ENCODE results near the gene PNRC2. TPM values are rescaled to one million over a fixed set of nuclear protein-coding genes. Genes with fewer than 3 reads are reported as not detected.

PNRC2 gene
- total and polyA plus RNA-seq, 4 donors, result 24.9 to 63.6 (median 36.3) TPM

- TF ChIP-seq, protein P1, sequence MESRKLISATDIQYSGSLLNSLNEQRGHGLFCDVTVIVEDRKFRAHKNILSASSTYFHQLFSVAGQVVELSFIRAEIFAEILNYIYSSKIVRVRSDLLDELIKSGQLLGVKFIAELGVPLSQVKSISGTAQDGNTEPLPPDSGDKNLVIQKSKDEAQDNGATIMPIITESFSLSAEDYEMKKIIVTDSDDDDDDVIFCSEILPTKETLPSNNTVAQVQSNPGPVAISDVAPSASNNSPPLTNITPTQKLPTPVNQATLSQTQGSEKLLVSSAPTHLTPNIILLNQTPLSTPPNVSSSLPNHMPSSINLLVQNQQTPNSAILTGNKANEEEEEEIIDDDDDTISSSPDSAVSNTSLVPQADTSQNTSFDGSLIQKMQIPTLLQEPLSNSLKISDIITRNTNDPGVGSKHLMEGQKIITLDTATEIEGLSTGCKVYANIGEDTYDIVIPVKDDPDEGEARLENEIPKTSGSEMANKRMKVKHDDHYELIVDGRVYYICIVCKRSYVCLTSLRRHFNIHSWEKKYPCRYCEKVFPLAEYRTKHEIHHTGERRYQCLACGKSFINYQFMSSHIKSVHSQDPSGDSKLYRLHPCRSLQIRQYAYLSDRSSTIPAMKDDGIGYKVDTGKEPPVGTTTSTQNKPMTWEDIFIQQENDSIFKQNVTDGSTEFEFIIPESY (IDR thresholded peaks at IDR 0.05), result no peak
Measured at GRCh38 chr1:23913212-23913880, 46.3 kb upstream of the PNRC2 start, which contains the start of gene CNR2 (continued).

DNA sequence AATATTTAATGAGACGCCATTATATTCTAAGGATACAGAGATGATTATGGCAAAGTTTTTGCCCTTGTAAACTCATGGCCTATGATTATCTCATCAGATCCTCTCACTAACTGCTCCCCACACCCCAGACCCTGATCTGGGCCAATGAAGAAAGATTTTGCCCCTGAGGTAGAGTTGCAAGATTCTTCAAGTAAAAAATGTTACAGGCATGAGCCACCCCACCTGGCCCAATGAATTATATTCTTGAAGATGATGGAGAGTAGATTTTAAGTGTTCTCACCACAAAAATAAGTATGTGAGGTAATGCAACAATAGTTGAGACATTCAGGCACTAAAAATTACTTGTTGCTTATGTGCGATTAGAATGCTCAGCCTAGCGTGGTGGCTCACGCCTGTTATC is 44.7 kb upstream of the PNRC2 start:
- Histone ChIP-seq H3K4me1 (ENCODE audit: control insufficient read depth in 4 of 4, insufficient read depth in 4 of 4, low read length in 3 of 4) (peaks cover 0 to 11% (median 2%) of the 10 kb centered on the region in 4 donors), H3K9me3 (ENCODE audit: control insufficient read depth in 4 of 4, low read length in 3 of 4) (no peaks in the 10 kb centered on the region), H3K9ac (ENCODE audit: low read depth in 1 of 2, low read length in 2 of 2) (no peak overlapping the region), H3K27me3 (ENCODE audit: control insufficient read depth in 4 of 4, insufficient read depth in 4 of 4, low read length in 3 of 4) (no peaks in the 10 kb centered on the region), H3K36me3 (ENCODE audit: control insufficient read depth in 4 of 4, insufficient read depth in 3 of 4, low read depth in 1 of 4, low read length in 3 of 4) (no peaks in the 10 kb centered on the region), H3K27ac (ENCODE audit: low read depth in 1 of 2, low read length in 2 of 2) (no peak overlapping the region), H3K4me3 (ENCODE audit: low read depth in 1 of 3, low read length in 3 of 3) (no peak overlapping the region)
- TF ChIP-seq SP1 (IDR thresholded peaks at IDR 0.05) (no peak), YY1 (IDR thresholded peaks at IDR 0.05) (no peak), HNF4A (conservative IDR thresholded peaks at IDR 0.05) (no peak), EGR1 (IDR thresholded peaks at IDR 0.05; ENCODE audit: low read depth in 2 of 2) (no peak), TAF1 (conservative IDR thresholded peaks at IDR 0.05) (no peak), HNF4G (IDR thresholded peaks at IDR 0.05) (no peak)
- no peak for DNase-seq (ENCODE audit: low spot score)
- WGBS, result 99% methylated on average over 4 of the region's 4 CpGs

DNA sequence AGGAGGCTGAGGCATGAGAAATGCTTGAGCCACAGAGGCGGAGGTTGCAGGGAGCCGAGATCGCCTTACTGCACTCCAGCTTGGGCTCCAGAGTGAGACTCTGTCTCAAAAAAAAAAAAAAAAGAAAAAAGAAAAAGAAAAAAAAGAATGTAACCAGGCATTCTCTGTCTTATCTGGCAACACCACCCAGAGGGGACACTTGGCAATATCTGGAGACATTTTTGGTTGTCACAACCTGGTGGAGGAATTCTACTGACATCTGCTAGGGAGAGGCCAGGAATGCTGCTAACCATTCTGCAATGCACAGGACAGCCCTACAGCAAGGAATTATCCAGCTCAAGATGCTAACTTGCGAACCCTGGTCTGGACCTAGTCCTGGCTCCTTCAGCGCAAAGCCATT is 44.2 kb upstream of the PNRC2 start:
- 96% methylated on average over 5 of the region's 5 CpGs for WGBS
- Histone ChIP-seq H3K27me3 (ENCODE audit: control insufficient read depth in 4 of 4, insufficient read depth in 4 of 4, low read length in 3 of 4) (no peaks in the 10 kb centered on the region), H3K9ac (ENCODE audit: low read depth in 1 of 2, low read length in 2 of 2) (no peak overlapping the region), H3K27ac (ENCODE audit: low read depth in 1 of 2, low read length in 2 of 2) (no peak overlapping the region), H3K4me3 (ENCODE audit: low read depth in 1 of 3, low read length in 3 of 3) (no peak overlapping the region), H3K9me3 (ENCODE audit: control insufficient read depth in 4 of 4, low read length in 3 of 4) (no peaks in the 10 kb centered on the region), H3K36me3 (ENCODE audit: control insufficient read depth in 4 of 4, insufficient read depth in 3 of 4, low read depth in 1 of 4, low read length in 3 of 4) (no peaks in the 10 kb centered on the region), H3K4me1 (ENCODE audit: control insufficient read depth in 4 of 4, insufficient read depth in 4 of 4, low read length in 3 of 4) (peaks cover 0 to 17% (median 4%) of the 10 kb centered on the region in 4 donors)
- TF ChIP-seq MAX (IDR thresholded peaks at IDR 0.05) (no peak), HNF4G (IDR thresholded peaks at IDR 0.05) (no peak), FOXA1 (IDR thresholded peaks at IDR 0.05) (no peak), TAF1 (conservative IDR thresholded peaks at IDR 0.05) (no peak), EGR1 (IDR thresholded peaks at IDR 0.05; ENCODE audit: low read depth in 2 of 2) (no peak)
- no peak for DNase-seq (ENCODE audit: low spot score)

DNA sequence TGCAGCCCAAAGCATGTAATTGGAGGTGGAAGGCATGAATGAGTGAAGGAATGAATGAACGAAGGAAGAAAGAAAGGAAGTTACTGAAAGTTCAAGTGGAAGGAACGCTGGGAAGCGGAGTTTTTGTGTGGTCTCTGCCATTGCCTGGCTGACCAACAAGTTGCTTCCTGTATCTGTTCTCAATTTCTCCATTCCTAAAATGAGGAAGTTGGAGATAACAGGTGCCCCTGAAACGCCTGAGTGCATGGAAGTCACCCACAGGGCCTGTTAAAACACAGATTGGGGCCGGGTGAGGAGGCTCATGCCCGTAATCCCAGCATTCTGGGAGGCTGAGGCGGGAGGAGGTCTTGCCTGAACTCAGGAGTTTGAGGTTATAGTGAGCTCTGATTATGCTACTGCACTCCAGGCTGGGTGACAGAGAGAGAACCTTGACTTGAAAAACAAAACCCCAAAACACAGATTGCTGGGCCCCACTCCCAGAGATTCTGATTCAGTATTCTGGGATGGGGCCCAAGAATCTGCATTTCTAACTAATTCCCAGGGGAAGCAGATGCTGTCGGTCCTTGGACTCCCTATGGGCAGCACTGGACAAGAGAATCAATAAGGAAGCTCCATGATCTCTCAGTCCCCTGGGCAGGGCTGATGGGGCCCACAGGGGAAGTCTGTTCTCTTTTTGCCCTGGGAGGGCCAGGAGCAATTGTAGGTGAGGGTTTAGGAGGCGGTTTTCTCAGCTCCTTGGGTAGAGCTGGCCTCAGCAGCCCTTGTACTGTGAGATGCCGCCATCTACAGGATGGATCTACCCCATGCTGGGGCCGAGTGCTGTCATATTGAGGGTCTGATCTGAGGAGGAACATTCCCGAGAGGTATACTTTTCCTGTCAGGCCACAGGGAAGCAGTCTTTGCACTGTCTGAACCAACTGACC is 43.2 kb upstream of the PNRC2 start:
- Histone ChIP-seq H3K4me3 (ENCODE audit: low read depth in 1 of 3, low read length in 3 of 3) (no peak overlapping the region), H3K4me1 (ENCODE audit: control insufficient read depth in 4 of 4, insufficient read depth in 4 of 4, low read length in 3 of 4) (peaks cover 1 to 20% (median 8%) of the 10 kb centered on the region in 4 donors), H3K9me3 (ENCODE audit: control insufficient read depth in 4 of 4, low read length in 3 of 4) (no peaks in the 10 kb centered on the region), H3K36me3 (ENCODE audit: control insufficient read depth in 4 of 4, insufficient read depth in 3 of 4, low read depth in 1 of 4, low read length in 3 of 4) (no peaks in the 10 kb centered on the region), H3K27ac (ENCODE audit: low read depth in 1 of 2, low read length in 2 of 2) (no peak overlapping the region), H3K9ac (ENCODE audit: low read depth in 1 of 2, low read length in 2 of 2) (no peak overlapping the region), H3K27me3 (ENCODE audit: control insufficient read depth in 4 of 4, insufficient read depth in 4 of 4, low read length in 3 of 4) (no peaks in the 10 kb centered on the region)
- WGBS, result 59% methylated on average over 12 of the region's 12 CpGs
- peak; percentile 64 for DNase-seq (ENCODE audit: low spot score)
- TF ChIP-seq YY1 (IDR thresholded peaks at IDR 0.05) (no peak), EGR1 (IDR thresholded peaks at IDR 0.05; ENCODE audit: low read depth in 2 of 2) (no peak), FOXA1 (IDR thresholded peaks at IDR 0.05) (no peak), CTCF (IDR thresholded peaks at IDR 0.05; ENCODE audit: low read depth, low read length, missing input control) (peak; percentile 50), SP1 (IDR thresholded peaks at IDR 0.05) (no peak), RAD21 (IDR thresholded peaks at IDR 0.05) (peak; percentile 81 to 88), GABPA (IDR thresholded peaks at IDR 0.05 in 1 of 2, conservative IDR thresholded peaks at IDR 0.05 in 1 of 2) (no peak), RXRA (IDR thresholded peaks at IDR 0.05) (no peak)
